Activated B cell treated with CpG ODN at 0.5 μM for 24 hours (primary cell): ENCODE data around the gene ACAN. TPM values are rescaled to one million over a fixed set of nuclear protein-coding genes. Genes with fewer than 3 reads are reported as not detected.

ENCODE experiments used
- ATAC-seq: fragments of 200-7000 bp; cut with Tn5 transposase; one replicate; pipeline ENCODE4 v1.10.0; 2021; ENCODE audit warnings: low read depth, mild to moderate bottlenecking, moderate library complexity
- CTCF ChIA-PET: fragments of 350-600 bp; sonication (Branson Sonifier 250); formaldehyde crosslinking; loops from one replicate; lab custom pipeline; 2021; ENCODE audit warnings: antibody characterized with exemption; lab: Charles Lee
- POLR2A ChIA-PET: fragments of 350-600 bp; sonication (Branson Sonifier 250); formaldehyde crosslinking; loops from one replicate; lab custom pipeline; 2021; ENCODE audit warnings: antibody characterized with exemption; lab: Charles Lee
- DNase-seq: peaks from one replicate; pipeline ENCODE4 v3.0.0; 2022
- H3K27ac Mint-ChIP-seq: one replicate; pipeline ENCODE4 v1.8.0; 2020; ENCODE audit warnings: mixed read lengths
- H3K27me3 Mint-ChIP-seq: one replicate; pipeline ENCODE4 v1.8.0; 2021; ENCODE audit warnings: mixed read lengths
- H3K36me3 Mint-ChIP-seq: one replicate; pipeline ENCODE4 v1.8.0; 2021; ENCODE audit warnings: low read depth, mixed read lengths
- H3K4me1 Mint-ChIP-seq: one replicate; pipeline ENCODE4 v1.8.0; 2021; ENCODE audit warnings: mixed read lengths
- H3K4me3 Mint-ChIP-seq: one replicate; pipeline ENCODE4 v1.8.0; 2020; ENCODE audit warnings: mild to moderate bottlenecking, mixed read lengths
- H3K9me3 Mint-ChIP-seq: one replicate; pipeline ENCODE4 v1.8.0; 2020; ENCODE audit warnings: mixed read lengths
- CTCF ChIP-seq: fragments of 200-600 bp; IDR thresholded peaks from one replicate; pipeline ENCODE4 v1.8.0; 2022; ENCODE audit warnings: antibody characterized with exemption, mild to moderate bottlenecking
- intact Hi-C: fragments of 100-400 bp; cut with micrococcal nuclease; formaldehyde crosslinking; loops from one replicate; pipeline ENCODE4 v1.15.1; 2024
- total RNA-seq: library from RNA; stranded (reverse); gene quantifications from 2 replicates; pipeline ENCODE4 v1.2.3, GENCODE V29; 2022

Gene ACAN
- total RNA-seq, 1 donor from 2014 or later, result not detected

- POLR2A ChIA-PET, result no interaction called here
- no peak overlapping the region for H3K27ac Mint-ChIP-seq
- H3K4me3 Mint-ChIP-seq, result no peak overlapping the region
- no peak for ATAC-seq
- H3K36me3 Mint-ChIP-seq, result no peaks in the 10 kb centered on the region
- H3K9me3 Mint-ChIP-seq, result no peaks in the 10 kb centered on the region
- no peak for DNase-seq
- no peak for TF ChIP-seq CTCF
- peaks cover 3% of the 10 kb centered on the region for H3K27me3 Mint-ChIP-seq
- intact Hi-C loops, result no loop called here
- CTCF ChIA-PET, result no interaction called here
- H3K4me1 Mint-ChIP-seq, result no peaks in the 10 kb centered on the region
These were observed 38.9 kb downstream of the ACAN start for GRCh38 chr15:88842156-88842555.

GRCh38 chr15:88843334-88843733, 40.1 kb downstream of the ACAN start:
- Mint-ChIP-seq H3K4me1 (no peaks in the 10 kb centered on the region), H3K36me3 (no peaks in the 10 kb centered on the region), H3K9me3 (no peaks in the 10 kb centered on the region), H3K27ac (no peak overlapping the region), H3K4me3 (no peak overlapping the region), H3K27me3 (peaks cover 3% of the 10 kb centered on the region)
- no peak for TF ChIP-seq CTCF
- DNase-seq (no peak), ATAC-seq (no peak)
- POLR2A ChIA-PET, result no interaction called here
- CTCF ChIA-PET, result no interaction called here
- intact Hi-C loops, result no loop called here

- intact Hi-C loops, result no loop called here
- Mint-ChIP-seq H3K27me3 (peaks cover 4% of the 10 kb centered on the region), H3K4me3 (no peak overlapping the region), H3K9me3 (no peaks in the 10 kb centered on the region), H3K27ac (no peak overlapping the region), H3K36me3 (no peaks in the 10 kb centered on the region), H3K4me1 (no peaks in the 10 kb centered on the region)
- ChIA-PET CTCF (no interaction called here), POLR2A (no interaction called here)
- ATAC-seq (no peak), DNase-seq (no peak)
- TF ChIP-seq CTCF, result no peak
These were observed 41.6 kb downstream of the ACAN start for GRCh38 chr15:88844749-88845386.

- TF ChIP-seq CTCF, result no peak
- peaks cover 4% of the 10 kb centered on the region for H3K27me3 Mint-ChIP-seq
- ChIA-PET CTCF (no interaction called here), POLR2A (no interaction called here)
- DNase-seq, result no peak
- H3K9me3 Mint-ChIP-seq, result no peaks in the 10 kb centered on the region
- no peak for ATAC-seq
- intact Hi-C loops, result no loop called here
- no peak overlapping the region for H3K27ac Mint-ChIP-seq
- H3K4me3 Mint-ChIP-seq, result no peak overlapping the region
- H3K36me3 Mint-ChIP-seq, result no peaks in the 10 kb centered on the region
- no peaks in the 10 kb centered on the region for H3K4me1 Mint-ChIP-seq
These were observed 42.4 kb downstream of the ACAN start for GRCh38 chr15:88845616-88846015.

GRCh38 chr15:88847144-88847543, 43.9 kb downstream of the ACAN start:
- no peak for ATAC-seq
- TF ChIP-seq CTCF, result no peak

More at GRCh38 chr15:88847144-88847543, 43.9 kb downstream of the ACAN start:
- ChIA-PET POLR2A (no interaction called here), CTCF (no interaction called here)
- Mint-ChIP-seq H3K4me1 (no peaks in the 10 kb centered on the region), H3K36me3 (no peaks in the 10 kb centered on the region), H3K4me3 (no peak overlapping the region), H3K9me3 (no peaks in the 10 kb centered on the region), H3K27me3 (peaks cover 12% of the 10 kb centered on the region), H3K27ac (no peak overlapping the region)
- DNase-seq, result no peak
- intact Hi-C loops, result no loop called here
